ENCODE results near the gene ARAP3. TPM values are rescaled to one million over a fixed set of nuclear protein-coding genes. Genes with fewer than 3 reads are reported as not detected.

Gene ARAP3
- total and polyA plus RNA-seq, 9 of the 15 experiments (the other 6 are each of a cell fraction or from before 2014, with no cell fraction given): 0.83 to 25.7 (median 6.4) TPM

GRCh38 chr5:141637767-141638419 lies 44.1 kb downstream of the ARAP3 start (continued):
- TF ChIP-seq BCLAF1 (IDR thresholded peaks at IDR 0.05; ENCODE audit: borderline replicate concordance in 1 of 2, control insufficient read depth in 1 of 2, low read depth in 2 of 2, low read length in 1 of 2): 0 out of 4 replicates have a peak, but pooled peaks of 1 of the 2 experiments have one; percentile 34
- TF ChIP-seq HNRNPK (IDR thresholded peaks at IDR 0.05; ENCODE audit: low read depth, low read length, poor library complexity, severe bottlenecking): no peak
- TF ChIP-seq NFIC (IDR thresholded peaks at IDR 0.05): peak; percentile 50
- 0 out of 2 replicates have a peak, but pooled peaks have one; percentile 42 for TF ChIP-seq ZFX (CRISPR knock-in tag; IDR thresholded peaks at IDR 0.05)
- TF ChIP-seq SAFB2 (IDR thresholded peaks at IDR 0.05; ENCODE audit: borderline replicate concordance, low read depth, low read length, severe bottlenecking): no peak
- TF ChIP-seq HDAC1 (IDR thresholded peaks at IDR 0.05): peak in 1 of 2 experiments; percentile 78; a peak in 2 of 4 replicates

Measured in K562 (cell line).